CD4-positive, alpha-beta T cell treated with Interleukin-2 at 100 ng/mL for 4 hours (primary cell): Measurements from ENCODE around the gene PAIP2.
A peak's percentile ranks its signal among the peaks of the same experiment; 100 is the strongest.

Source experiments
- DNase-seq: peaks from one replicate; pipeline ENCODE4 v3.0.0-alpha.2; 2020; ENCODE audit warnings: low spot score

The PAIP2 gene, protein sequence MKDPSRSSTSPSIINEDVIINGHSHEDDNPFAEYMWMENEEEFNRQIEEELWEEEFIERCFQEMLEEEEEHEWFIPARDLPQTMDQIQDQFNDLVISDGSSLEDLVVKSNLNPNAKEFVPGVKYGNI

DNA sequence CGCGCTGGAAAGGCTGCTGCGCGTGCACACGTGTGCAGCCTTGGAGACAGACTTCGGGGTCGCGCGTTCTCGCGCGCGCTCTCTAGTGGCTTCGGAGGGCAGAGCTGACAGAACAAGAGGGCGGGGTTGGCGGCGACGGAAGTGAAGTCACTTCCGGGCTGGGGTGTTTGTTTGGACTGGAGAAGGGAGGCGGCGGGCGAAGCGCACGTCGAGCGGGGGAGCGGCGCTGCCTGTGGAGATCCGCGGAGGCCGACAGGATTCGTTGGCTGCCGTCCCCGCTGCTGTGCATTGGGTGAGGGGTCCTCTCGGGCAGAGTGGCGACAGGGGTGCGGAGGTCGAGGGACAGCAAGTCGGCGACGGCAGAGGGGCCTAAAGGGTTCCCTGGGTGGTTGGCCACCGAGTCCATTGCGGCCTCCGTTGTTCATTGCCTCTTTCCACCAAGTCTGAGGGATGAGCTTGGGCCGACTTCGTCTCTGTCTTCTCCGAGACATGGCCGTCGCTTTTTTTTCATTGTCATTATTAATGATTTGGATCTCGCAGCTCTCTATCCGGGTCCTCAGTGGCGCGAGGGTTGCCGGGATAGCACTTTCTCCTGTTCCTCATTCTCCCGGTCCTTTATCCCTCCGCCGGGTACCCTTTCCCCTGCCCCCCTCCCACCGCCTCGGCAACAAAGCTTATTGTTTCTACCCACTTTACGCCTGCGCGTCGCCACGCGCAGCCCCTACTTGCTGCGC, at the start of gene PAIP2:
TSS of gene PAIP2 (plus strand) at position 166 of the 734 bp plus-strand sequence. CDS start 21,931 bp downstream, outside the sequence.
- peak; percentile 97 for DNase-seq

DNA sequence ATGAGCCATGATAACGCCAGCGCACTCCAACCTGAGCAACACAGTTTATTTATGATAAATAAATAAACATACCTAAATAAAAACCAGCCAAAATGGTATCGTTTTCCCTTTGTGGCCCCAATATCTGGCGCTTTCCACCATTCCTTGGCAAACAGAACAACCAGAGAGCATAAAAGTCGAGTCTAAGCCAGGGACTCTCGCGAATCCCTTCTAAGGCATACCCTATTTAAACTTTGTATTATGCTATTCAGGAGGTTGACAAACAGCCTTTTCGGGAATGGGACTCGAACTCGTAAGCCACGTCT, 48.5 kb upstream of the PAIP2 start:
- no peak for DNase-seq

DNA sequence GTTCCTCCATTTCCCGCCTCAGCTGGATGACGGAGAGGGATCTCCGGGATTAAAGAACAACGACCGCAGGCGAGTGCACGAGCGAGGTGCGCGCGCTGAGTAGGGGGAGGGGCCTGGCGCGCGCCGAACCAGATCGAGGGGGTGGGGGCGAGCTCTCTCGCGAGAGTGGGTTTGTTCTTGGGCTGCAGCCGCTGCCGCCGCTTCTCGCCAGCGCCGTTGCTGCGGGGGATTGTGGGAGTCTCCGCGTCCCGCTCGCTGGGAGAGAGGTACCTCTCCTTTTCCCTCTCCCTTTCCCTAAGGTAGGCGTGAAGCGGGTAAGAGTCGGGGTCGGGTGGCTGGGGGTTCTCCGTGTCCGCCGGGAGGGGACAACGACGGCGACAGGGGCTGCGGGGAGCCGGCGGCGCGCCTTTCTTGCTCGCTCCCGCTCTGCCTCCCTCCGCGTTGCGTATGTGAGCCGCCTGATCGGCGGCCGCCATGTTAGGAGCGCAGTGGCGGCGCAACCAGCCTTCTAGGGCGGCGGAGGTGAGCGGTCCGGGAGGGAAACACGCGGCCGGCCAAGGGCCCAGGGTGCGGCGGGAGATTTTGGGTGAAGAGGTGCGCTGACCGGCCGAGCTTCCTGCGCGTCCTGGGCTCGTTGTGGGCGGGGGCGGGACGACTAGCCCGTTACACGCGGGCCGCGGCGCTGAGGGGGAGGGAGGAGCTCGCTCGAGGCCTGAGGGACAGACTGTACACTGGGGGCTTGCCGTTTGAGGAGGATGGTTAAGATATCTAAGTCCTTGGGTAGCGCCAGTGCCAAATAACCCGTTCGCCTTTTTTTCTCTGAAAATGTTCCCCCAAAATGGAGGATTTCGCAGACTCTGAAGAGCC, 47.9 kb upstream of the PAIP2 start, which contains the start of gene MATR3:
TSS of gene MATR3 (plus strand) at position 234 of the 867 bp plus-strand sequence. CDS start 13,676 bp downstream, outside the sequence.
- peak; percentile 94 for DNase-seq

DNA sequence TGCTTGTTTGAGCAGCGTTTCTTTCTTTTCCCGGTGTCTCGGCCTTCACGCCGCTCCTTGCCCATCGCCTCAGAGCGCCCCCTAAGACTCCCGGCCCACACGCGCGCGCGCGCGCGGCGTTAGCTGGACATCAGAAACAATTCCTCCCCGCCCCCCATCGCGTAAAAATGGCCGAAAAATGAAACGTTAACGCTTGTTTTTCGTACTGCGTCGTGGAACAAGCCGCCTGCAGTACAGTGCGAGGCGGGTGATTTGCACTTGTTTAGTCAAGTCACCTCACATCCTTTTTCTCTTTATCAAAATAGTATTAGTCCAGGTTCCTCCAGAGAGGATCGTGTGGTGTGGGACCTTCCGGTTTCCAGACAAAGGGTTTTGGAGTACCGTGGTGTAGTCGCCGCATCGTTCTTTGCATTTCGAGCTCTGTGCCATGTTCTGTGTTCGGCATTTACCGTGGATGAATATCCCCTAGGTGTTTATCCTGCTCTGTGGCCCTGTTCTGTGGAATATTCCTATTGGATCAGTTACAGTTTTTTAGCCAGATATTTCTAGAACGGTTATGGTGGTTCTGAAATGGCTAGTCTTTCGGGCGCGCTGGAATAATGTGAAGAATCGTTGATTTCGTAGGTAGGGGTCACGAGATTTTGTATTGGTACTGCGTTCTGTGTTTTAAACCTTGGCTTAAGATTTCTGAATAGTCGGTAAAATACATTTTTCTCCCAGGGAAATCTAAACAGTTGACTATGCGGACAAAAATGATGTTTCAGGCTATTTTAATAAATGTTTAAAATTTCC, 47.1 kb upstream of the PAIP2 start:
- DNase-seq, result peak; percentile 57

DNA sequence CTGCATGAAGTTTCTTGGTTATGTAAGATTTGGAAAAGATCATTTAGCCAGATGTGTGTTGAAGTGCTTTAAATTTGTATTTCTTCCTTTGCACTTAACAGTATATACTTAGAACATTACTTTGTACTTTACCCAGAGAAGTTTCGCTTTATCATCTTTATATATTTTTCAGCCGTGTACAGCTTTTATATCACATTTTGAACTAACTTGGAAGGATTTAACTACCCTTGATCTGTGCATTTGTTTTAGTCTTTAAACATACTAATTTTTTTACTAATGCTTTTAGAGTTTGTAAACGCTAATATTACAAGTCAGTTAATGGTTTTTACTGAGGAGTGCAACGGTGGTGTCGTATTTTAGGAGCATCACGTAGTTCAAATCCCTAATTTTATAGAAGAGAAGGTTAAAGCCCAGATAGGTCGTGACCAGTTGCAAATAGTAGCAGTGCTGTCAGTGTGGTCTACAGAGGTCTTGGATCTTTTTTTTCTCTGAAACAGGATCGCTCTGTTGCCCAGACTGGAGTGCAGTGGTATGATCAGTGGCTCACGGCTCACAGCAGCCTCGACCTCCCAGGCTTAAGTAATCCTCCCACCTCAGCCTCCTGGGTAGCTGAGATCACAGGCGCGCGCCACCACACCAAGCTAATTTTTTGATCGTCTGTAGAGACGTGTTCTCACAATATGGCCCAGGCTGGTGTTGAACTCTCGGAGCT, 46.2 kb upstream of the PAIP2 start:
- DNase-seq, result no peak

DNA sequence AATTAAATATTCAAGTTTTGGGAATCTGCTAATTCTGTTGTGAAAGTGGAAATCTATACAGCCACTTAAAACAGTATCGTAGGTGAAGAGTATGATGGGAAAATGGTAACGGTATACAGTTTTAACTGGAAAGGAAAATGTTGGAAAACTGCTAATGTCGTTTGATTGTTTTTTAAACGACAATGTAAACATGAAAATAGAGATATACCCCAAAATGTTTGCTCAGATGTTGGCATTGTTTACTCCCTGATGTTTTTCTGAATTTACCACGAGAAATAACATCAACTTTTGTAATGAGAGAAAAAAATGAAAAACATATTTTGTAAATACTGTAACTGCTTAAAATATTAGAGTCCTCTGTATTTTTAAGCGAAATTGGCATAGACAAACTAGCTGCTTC, 45.5 kb upstream of the PAIP2 start:
- DNase-seq, result no peak

DNA sequence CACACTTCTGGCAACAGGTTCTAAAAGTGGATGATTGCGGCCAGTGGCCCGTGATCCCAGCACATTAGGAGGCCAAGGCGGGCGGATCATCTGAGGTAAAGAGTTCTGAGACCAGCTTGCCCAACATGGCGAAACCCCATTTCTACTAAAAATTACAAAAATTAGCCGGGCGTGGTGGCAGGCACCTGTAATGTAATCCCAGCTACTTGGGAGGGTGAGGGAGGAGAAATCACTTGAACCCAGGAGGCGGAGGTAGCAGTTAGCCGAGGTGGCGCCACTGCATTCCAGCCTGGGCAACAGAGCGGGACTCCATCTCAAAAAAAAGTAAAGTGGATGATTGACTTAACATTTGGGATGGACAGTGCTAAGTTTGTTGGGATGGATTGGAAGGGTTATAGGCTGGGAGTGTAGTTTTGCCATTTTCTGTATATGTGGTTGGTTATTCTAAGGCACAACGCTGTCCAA, 44.8 kb upstream of the PAIP2 start:
- no peak for DNase-seq

DNA sequence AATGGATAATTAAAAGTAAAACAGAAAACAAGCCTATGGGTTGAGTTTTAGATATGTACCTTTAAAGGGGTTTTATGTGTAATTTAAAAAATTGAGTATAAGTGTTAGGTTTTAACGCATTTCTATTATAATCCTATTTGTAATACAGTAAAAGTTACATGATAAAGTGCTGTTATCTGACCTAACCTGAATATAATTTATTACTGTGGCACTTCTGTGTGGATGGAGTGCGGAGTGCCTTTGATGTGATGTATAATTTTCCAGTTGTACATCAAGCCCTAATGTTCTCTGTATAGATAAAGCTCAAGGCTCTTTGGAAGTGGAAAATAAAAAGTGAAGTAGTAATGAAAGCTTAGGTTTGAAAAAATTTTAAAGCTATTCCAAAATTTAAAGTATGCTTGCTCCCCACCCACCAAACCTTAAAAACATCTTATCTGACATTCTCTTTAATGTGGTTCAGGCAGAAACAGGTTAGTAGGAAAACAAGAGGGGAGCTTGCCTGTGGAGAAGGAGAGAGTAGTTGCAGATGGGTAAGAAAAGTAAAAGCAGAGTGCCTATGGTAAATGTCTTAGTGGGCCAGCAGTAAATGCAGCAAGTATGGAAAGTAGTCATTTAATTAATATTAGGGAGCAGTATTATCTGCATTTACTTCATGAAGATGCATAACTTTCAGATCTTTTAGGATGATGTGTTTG, 44.1 kb upstream of the PAIP2 start:
- no peak for DNase-seq

DNA sequence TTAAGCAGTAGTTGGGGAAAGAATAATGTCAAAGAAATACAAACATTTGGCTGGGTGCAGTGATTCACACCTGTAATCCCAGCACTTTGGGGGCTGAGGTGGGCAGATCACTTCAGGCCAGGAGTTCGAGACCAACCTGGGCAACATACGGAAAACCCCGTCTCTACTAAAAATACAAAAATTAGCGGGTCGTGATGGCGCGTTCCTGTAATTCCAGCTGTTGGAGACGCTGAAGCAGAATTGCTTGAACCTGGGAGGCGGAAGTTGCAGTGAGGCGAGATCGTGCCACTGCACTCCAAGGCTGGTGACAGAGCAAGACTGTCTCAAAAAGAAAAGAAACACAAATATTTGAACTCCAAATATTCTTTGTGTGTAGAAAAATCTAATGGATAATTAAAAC, 43.4 kb upstream of the PAIP2 start:
- no peak for DNase-seq

DNA sequence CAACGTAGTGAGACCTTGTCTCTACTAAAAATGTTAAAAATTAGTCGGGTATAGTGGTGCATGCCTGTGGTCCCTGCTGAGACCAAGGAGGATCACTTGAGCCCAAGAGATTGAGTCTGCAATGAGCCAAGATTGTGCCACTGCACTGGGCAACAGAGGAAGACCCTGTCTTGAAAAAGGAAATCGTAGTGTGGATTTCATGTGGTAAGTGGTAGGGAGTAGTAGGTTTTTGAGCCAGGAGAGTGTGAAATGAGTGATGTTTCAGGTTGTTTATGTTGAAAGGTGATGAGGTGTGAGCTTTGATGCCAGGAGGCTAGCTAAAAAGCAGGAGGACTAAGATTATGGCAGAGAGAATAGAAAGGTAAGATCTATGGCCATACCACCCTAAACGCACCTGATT, 42.2 kb upstream of the PAIP2 start:
- DNase-seq, result no peak

DNA sequence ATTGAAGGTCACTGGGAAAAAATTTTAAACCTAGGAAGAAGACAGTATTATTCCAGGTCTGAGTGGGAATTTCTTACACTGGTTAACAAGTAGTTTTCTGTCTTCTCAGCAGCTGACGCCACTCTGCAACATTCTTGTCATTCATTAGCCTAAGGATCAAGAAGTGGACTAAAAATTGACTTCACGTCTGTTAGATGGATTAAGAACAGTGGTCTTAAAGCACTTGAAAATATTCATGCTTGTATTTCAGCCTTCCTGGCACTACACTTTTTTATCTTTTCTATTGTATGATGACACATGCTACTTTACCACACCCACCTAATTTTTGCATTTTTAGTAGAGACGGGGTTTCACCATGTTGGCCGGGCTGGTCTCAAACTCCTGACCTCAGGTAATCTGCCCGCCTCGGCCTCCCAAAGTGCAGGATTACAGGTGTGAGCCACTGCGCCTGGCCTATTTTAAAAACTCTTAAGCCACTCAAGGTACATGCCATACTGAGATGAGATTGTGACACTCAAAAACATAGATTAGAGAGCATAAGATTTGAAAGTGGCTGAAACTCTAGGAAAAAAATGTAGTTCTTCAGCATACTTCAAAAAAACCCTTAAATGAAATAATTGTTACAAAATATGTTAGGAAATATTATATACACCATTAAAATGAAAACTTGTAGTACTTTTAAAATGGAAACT, 39.7 kb upstream of the PAIP2 start:
- peak; percentile 26 for DNase-seq

DNA sequence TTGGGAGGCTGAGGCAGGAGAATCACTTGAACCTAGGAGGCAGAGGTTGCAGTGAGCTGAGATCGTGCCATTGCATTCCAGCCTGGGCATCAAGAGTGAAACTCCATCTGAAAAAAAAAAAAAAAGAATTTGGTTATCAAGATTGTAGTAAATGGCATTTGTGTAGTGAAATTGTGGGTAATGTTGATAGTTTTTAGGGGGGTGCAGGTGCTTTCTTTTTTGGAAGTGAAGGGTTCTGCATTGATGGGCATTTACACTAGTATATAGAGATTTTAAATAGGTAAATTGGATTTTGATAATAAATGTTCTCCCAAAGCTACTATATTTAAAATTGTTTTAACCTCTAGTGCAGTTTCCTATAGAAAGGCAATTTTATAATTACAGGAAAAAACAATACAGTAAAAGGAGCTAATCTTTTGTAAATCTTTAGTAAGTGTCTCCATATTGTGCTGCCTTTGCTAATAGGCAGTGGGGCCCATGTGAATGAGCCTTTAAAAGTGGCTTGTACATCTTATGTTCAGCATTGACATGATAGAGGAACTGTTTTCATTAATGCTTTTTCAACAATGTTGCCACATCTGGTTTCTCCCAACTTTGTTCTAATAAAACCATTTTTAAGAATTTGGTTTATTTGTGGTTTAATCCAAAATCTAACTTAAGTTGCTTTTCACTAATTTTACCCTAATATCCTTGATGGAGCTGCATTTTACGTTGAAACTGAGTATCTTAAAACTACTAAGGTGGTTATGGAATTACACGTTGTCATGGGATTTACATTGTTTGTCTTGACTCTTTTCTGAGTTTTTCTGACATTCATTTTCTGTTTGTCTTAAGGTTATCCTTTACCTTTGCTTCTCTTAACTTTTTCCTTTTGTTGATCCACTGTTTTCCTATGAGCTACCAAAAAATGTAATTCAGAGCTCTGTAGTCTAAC, 37.0 kb upstream of the PAIP2 start:
- no peak for DNase-seq

DNA sequence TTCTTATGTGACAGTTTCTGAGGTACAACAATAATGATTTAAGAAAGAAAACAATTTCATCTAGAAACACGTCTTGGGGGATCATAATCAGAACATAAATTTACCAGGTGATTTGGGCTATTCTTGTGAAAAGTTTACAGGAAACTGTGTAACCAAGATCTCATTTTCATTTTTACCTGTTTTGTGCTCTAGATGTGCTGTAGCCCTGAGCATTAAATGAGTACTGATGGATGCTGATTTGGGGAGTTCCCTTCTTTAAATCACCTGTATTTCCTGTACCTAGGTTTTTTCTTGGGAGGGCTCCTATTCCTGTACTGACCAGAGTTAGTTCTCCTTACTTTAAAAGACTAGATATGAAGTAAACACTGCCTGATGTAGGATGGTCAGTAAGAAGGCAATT, 35.5 kb upstream of the PAIP2 start:
- DNase-seq, result no peak

DNA sequence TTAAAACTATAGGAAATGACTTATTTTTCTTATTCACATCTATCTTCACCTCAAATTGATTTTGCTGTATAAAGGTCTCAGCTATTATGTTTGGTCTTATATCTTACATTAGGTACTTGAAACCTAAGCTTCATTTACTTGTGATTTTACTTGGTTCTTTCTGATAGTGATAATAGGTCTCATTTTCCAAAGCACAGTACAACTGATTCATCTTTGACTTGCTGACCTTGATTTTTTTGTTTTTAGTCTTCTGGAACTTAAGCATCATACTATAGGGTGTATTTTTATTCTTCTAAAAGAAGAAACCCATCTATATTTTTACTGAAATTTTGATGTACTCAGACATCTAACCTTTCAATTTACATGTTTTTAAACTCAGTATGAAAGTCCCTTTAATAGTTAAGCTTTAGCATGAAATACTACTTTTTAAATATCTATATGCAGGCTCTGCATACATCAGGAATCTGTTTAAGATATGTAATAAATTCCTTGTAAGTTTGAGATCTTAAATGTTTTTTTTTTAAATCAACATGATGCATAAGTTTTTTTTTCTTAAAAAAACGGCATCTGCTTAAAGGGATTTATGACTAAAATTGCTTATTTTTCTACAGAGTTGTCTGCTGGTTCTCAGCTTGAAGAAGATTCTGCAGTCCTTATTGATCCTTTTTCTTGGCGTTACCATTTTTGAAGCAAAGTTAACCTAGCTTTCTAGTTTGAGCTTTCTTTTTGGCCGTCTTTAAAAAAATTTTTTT, 34.9 kb upstream of the PAIP2 start:
- DNase-seq, result no peak

DNA sequence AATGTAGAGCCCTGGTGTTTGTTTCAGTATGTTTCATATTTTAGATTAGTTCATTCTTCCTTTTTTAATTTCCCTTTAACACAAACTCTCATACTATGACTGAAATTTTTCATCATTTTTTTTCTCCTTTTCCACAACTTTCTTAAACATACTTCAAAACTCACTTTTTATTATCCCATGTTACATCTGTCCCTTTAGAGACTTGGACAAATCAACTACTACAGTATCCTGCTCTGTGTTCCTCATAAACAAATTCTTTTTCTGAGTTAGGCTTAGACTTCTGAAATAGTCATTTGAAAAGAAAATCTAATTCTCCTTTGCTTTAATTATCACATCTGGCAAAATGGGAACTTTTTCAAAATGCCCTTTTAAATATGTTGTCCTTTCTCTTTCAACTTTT, 32.9 kb upstream of the PAIP2 start:
- no peak for DNase-seq

DNA sequence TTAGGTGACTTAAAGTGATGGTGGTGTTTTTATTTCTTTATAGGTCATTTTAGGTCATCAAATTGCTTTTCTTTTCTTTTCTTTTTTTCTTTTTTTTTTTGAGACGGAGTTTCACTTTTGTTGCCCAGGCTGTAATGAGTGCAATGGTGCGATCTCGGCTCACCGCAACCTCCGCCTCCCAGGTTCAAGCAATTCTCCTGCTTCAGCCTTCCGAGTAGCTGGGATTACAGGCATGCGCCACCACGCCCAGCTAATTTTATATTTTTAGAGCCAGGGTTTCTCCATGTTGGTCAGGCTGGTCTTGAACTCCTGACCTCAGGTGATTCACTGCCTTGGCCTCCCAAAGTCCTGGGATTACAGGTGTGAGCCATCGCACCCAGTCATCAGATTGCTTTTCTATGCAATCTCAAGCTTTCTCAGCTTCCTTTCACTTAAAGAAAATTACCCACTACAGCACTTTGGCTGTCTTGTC, 30.9 kb upstream of the PAIP2 start:
- peak; percentile 24 for DNase-seq

DNA sequence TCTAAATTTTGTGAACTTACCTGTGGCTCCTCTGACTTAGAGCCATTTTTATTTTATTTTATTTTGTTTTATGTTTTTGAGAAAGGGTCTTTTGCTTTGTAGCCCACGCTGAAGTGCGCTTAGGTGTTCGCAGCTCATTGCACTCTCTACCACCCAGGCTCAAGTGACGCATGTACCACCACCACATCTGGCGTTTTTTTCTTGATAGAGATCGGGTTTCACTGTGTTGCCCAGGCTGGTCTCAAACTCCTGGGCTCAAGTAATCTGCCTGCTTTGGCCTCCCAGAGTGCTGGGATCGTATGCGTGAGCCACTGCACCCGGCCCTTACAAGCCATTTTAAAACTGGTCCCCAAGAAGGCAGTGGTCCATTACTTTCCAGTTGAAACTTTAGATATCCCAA, 29.6 kb upstream of the PAIP2 start:
- no peak for DNase-seq

DNA sequence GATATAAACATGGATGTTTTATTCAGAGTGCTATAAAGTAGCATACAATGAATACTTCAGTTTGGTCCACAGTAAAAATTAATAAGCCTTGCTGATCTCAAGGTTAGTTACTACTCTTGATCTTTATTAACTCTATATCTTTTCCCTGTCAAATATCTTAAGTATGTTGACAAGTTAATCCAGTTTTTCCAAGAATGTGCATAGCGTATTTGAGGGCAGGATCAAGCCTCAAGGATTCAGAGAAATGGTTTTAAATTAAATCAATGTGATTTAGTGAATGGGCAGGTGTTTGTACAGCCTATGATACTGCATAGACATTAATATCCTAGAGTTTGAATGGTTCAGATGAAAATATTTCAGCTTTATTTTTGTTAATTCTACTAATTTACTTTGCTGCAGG, 27.4 kb upstream of the PAIP2 start:
- DNase-seq, result no peak
